ENCODE results near the gene MAPK14. TPM values are rescaled to one million over a fixed set of nuclear protein-coding genes. Genes with fewer than 3 reads are reported as not detected.

MAPK14 gene
- total RNA-seq, 1 donor from 2014 or later: 41.3 TPM

GRCh38 chr6:36129941-36130666 is 102.5 kb downstream of the MAPK14 start, which contains the start of gene MAPK13:
Gene MAPK13, plus strand, starts transcription at chr6:36130513. Its CDS starts 70 bp downstream, at chr6:36130583.
- no peak for FAIRE-seq

GRCh38 chr6:36130667-36131510 is 103.3 kb downstream of the MAPK14 start:
- Histone ChIP-seq H2AFZ (ENCODE audit: low read depth, low read length) (peak overlapping the region; percentile 57), H3K4me1 (ENCODE audit: insufficient read depth, low read length) (peaks cover 20% of the 10 kb centered on the region), H3K4me3 (ENCODE audit: insufficient read depth, low read depth, low read length) (peak overlapping the region; percentile 12), H3K9ac (ENCODE audit: low read length) (no peak overlapping the region), H3K9me3 (ENCODE audit: insufficient read depth, low read depth, low read length) (no peaks in the 10 kb centered on the region), H3K79me2 (ENCODE audit: insufficient read depth, low read length) (no peaks in the 10 kb centered on the region), H3K27ac (ENCODE audit: low read depth, low read length) (no peak overlapping the region), H3K4me2 (ENCODE audit: low read length) (peak overlapping the region; percentile 79), H3K36me3 (ENCODE audit: insufficient read depth, low read length) (no peaks in the 10 kb centered on the region), H4K20me1 (ENCODE audit: insufficient read depth, low read length) (no peaks in the 10 kb centered on the region), H3K27me3 (ENCODE audit: insufficient read depth, low read length) (no peaks in the 10 kb centered on the region)
- peaks cover 5% of the 10 kb centered on the region for H3K9me3 Mint-ChIP-seq (ENCODE audit: unreplicated experiment)
- H3K27ac Mint-ChIP-seq (ENCODE audit: unreplicated experiment): no peak overlapping the region
- DNase-seq (ENCODE audit: low read depth): no peak
- H3K27me3 Mint-ChIP-seq (ENCODE audit: low read depth, unreplicated experiment): peaks cover 12% of the 10 kb centered on the region
- TF ChIP-seq EZH2 (IDR thresholded peaks at IDR 0.05; ENCODE audit: insufficient read depth, low read length) (no peak), CTCF (IDR thresholded peaks at IDR 0.05; ENCODE audit: insufficient read depth, low read depth, low read length) (no peak)
- H3K36me3 Mint-ChIP-seq (ENCODE audit: low read depth, unreplicated experiment): peaks cover 18% of the 10 kb centered on the region
- no peak for FAIRE-seq
- H3K4me3 Mint-ChIP-seq (ENCODE audit: unreplicated experiment): no peak overlapping the region
- H3K4me1 Mint-ChIP-seq (ENCODE audit: low read depth, unreplicated experiment): peaks cover 31% of the 10 kb centered on the region

More at GRCh38 chr6:36129941-36130666, 102.5 kb downstream of the MAPK14 start, which contains the start of gene MAPK13:
- Mint-ChIP-seq H3K36me3 (ENCODE audit: low read depth, unreplicated experiment) (peaks cover 16% of the 10 kb centered on the region), H3K9me3 (ENCODE audit: unreplicated experiment) (peaks cover 5% of the 10 kb centered on the region), H3K27ac (ENCODE audit: unreplicated experiment) (no peak within 1 kb of the TSS), H3K4me1 (ENCODE audit: low read depth, unreplicated experiment) (peaks cover 31% of the 10 kb centered on the region), H3K4me3 (ENCODE audit: unreplicated experiment) (peak within 1 kb of the TSS; percentile 78), H3K27me3 (ENCODE audit: low read depth, unreplicated experiment) (peaks cover 10% of the 10 kb centered on the region)
- H2AFZ ChIP-seq (ENCODE audit: low read depth, low read length): peak within 1 kb of the TSS; percentile 57
- no peak for DNase-seq (ENCODE audit: low read depth)
- H3K79me2 ChIP-seq (ENCODE audit: insufficient read depth, low read length): no peaks in the 10 kb centered on the region
- no peaks in the 10 kb centered on the region for H3K9me3 ChIP-seq (ENCODE audit: insufficient read depth, low read depth, low read length)
- H3K4me1 ChIP-seq (ENCODE audit: insufficient read depth, low read length): peaks cover 20% of the 10 kb centered on the region
- no peaks in the 10 kb centered on the region for H3K27me3 ChIP-seq (ENCODE audit: insufficient read depth, low read length)
- peak within 1 kb of the TSS; percentile 12 for H3K4me3 ChIP-seq (ENCODE audit: insufficient read depth, low read depth, low read length)
- no peak for TF ChIP-seq CTCF (IDR thresholded peaks at IDR 0.05; ENCODE audit: insufficient read depth, low read depth, low read length)
- TF ChIP-seq EZH2 (IDR thresholded peaks at IDR 0.05; ENCODE audit: insufficient read depth, low read length): no peak
- peak within 1 kb of the TSS; percentile 79 for H3K4me2 ChIP-seq (ENCODE audit: low read length)
- H3K36me3 ChIP-seq (ENCODE audit: insufficient read depth, low read length): no peaks in the 10 kb centered on the region
- no peak within 1 kb of the TSS for H3K27ac ChIP-seq (ENCODE audit: low read depth, low read length)
- no peaks in the 10 kb centered on the region for H4K20me1 ChIP-seq (ENCODE audit: insufficient read depth, low read length)
- no peak within 1 kb of the TSS for H3K9ac ChIP-seq (ENCODE audit: low read length)
